Upper lobe of left lung (tissue), 4 donors: ENCODE data around the gene SNTG2.

Experiments used
- CTCF ChIP-seq, 6 experiments: fragments of 450-650 bp in 4 of 6; fragments of 200-600 bp in 2 of 6; sonication (generic) in 2 of 6; IDR thresholded peaks; one replicate each; pipeline ENCODE4 v1.5.1; 2016 to 2019; ENCODE audit warnings: antibody characterized with exemption in 6 of 6
- EP300 ChIP-seq, 4 donors: sonication (generic); formaldehyde crosslinking; IDR thresholded peaks; one replicate each; pipeline ENCODE4 v1.5.1; 2017; ENCODE audit warnings: antibody characterized with exemption in 4 of 4, control low read depth in 2 of 4
- POLR2A ChIP-seq, 4 donors: fragments of 450-650 bp; IDR thresholded peaks; one replicate each; pipeline ENCODE4 v1.5.1; 2016 to 2017; ENCODE audit warnings: antibody characterized with exemption in 4 of 4, mild to moderate bottlenecking in 2 of 4

GRCh38 chr2:1375794-1376193 lies 425.1 kb downstream of the SNTG2 start:
- TF ChIP-seq CTCF (IDR thresholded peaks at IDR 0.05) = no peak
- no peak for TF ChIP-seq EP300 (IDR thresholded peaks at IDR 0.05)
- TF ChIP-seq POLR2A (IDR thresholded peaks at IDR 0.05) = no peak
